Measurements from ENCODE around the gene FOXRED2. TPM values are rescaled to one million over a fixed set of nuclear protein-coding genes. Genes with fewer than 3 reads are reported as not detected.

FOXRED2 gene
- total and polyA plus RNA-seq, 2 experiments from 2014 or later, result 11.5 to 38.3 TPM

DNA sequence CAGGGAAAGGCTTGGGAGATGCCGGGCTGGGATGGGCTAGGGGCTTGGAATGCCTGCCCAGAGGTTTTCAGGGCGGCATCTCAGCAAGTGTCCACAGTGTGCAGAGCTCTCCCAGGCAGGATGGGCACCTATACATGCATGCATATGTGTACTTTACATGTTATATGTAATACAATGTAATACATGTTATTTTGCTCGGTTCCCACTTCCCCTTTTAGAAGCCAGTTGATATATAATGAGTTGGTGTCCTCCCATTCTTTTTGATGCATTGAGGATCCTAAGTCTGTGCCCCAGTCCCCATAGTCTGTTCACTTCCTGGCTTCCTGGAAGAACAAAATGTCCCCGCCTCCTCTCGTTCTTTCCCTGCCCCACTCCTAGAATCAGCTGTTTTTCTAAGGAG lies 42.2 kb upstream of the FOXRED2 start:
- Histone ChIP-seq H3K4me3 (no peak overlapping the region), H3K79me2 (replicated peaks; ENCODE audit: insufficient read depth) (no peaks in the 10 kb centered on the region), H3K4me1 (ENCODE audit: insufficient read depth) (peaks cover 14% of the 10 kb centered on the region), H3K27ac (ENCODE audit: low read depth) (no peak overlapping the region), H3F3A (replicated peaks; ENCODE audit: low read depth) (0 out of 2 replicates have a peak, but pooled peaks cover 3% of the 10 kb centered on the region), H3K36me3 (ENCODE audit: insufficient read depth) (no peaks in the 10 kb centered on the region), H2AFZ (peak overlapping the region; percentile 63), H3K27me3 (ENCODE audit: insufficient read depth) (no peaks in the 10 kb centered on the region), H4K20me1 (replicated peaks; ENCODE audit: insufficient read depth) (no peaks in the 10 kb centered on the region), H3K9me2 (ENCODE audit: insufficient read depth) (no peaks in the 10 kb centered on the region), H3K4me2 (no peak overlapping the region)
- Mint-ChIP-seq H3K9me3 (no peaks in the 10 kb centered on the region; the same call in 2 of the 3 replicates), H3K4me1 (peaks cover 30% of the 10 kb centered on the region), H3K27me3 (ENCODE audit: insufficient read depth, low read depth, poor library complexity) (peaks cover 9% of the 10 kb centered on the region), H3K36me3 (ENCODE audit: low read depth) (no peaks in the 10 kb centered on the region), H3K27ac (no peak overlapping the region), H3K4me3 (no peak overlapping the region)
- no peak for ATAC-seq
- DNase-seq (ENCODE audit: low spot score), result no peak
- TF ChIP-seq, protein P1, sequence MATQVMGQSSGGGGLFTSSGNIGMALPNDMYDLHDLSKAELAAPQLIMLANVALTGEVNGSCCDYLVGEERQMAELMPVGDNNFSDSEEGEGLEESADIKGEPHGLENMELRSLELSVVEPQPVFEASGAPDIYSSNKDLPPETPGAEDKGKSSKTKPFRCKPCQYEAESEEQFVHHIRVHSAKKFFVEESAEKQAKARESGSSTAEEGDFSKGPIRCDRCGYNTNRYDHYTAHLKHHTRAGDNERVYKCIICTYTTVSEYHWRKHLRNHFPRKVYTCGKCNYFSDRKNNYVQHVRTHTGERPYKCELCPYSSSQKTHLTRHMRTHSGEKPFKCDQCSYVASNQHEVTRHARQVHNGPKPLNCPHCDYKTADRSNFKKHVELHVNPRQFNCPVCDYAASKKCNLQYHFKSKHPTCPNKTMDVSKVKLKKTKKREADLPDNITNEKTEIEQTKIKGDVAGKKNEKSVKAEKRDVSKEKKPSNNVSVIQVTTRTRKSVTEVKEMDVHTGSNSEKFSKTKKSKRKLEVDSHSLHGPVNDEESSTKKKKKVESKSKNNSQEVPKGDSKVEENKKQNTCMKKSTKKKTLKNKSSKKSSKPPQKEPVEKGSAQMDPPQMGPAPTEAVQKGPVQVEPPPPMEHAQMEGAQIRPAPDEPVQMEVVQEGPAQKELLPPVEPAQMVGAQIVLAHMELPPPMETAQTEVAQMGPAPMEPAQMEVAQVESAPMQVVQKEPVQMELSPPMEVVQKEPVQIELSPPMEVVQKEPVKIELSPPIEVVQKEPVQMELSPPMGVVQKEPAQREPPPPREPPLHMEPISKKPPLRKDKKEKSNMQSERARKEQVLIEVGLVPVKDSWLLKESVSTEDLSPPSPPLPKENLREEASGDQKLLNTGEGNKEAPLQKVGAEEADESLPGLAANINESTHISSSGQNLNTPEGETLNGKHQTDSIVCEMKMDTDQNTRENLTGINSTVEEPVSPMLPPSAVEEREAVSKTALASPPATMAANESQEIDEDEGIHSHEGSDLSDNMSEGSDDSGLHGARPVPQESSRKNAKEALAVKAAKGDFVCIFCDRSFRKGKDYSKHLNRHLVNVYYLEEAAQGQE (IDR thresholded peaks at IDR 0.05; ENCODE audit: unreplicated experiment), result no peak
- TF ChIP-seq ZNF331 (CRISPR knock-in tag; IDR thresholded peaks at IDR 0.05; ENCODE audit: low read depth), result no peak
- TF ChIP-seq, protein P2, sequence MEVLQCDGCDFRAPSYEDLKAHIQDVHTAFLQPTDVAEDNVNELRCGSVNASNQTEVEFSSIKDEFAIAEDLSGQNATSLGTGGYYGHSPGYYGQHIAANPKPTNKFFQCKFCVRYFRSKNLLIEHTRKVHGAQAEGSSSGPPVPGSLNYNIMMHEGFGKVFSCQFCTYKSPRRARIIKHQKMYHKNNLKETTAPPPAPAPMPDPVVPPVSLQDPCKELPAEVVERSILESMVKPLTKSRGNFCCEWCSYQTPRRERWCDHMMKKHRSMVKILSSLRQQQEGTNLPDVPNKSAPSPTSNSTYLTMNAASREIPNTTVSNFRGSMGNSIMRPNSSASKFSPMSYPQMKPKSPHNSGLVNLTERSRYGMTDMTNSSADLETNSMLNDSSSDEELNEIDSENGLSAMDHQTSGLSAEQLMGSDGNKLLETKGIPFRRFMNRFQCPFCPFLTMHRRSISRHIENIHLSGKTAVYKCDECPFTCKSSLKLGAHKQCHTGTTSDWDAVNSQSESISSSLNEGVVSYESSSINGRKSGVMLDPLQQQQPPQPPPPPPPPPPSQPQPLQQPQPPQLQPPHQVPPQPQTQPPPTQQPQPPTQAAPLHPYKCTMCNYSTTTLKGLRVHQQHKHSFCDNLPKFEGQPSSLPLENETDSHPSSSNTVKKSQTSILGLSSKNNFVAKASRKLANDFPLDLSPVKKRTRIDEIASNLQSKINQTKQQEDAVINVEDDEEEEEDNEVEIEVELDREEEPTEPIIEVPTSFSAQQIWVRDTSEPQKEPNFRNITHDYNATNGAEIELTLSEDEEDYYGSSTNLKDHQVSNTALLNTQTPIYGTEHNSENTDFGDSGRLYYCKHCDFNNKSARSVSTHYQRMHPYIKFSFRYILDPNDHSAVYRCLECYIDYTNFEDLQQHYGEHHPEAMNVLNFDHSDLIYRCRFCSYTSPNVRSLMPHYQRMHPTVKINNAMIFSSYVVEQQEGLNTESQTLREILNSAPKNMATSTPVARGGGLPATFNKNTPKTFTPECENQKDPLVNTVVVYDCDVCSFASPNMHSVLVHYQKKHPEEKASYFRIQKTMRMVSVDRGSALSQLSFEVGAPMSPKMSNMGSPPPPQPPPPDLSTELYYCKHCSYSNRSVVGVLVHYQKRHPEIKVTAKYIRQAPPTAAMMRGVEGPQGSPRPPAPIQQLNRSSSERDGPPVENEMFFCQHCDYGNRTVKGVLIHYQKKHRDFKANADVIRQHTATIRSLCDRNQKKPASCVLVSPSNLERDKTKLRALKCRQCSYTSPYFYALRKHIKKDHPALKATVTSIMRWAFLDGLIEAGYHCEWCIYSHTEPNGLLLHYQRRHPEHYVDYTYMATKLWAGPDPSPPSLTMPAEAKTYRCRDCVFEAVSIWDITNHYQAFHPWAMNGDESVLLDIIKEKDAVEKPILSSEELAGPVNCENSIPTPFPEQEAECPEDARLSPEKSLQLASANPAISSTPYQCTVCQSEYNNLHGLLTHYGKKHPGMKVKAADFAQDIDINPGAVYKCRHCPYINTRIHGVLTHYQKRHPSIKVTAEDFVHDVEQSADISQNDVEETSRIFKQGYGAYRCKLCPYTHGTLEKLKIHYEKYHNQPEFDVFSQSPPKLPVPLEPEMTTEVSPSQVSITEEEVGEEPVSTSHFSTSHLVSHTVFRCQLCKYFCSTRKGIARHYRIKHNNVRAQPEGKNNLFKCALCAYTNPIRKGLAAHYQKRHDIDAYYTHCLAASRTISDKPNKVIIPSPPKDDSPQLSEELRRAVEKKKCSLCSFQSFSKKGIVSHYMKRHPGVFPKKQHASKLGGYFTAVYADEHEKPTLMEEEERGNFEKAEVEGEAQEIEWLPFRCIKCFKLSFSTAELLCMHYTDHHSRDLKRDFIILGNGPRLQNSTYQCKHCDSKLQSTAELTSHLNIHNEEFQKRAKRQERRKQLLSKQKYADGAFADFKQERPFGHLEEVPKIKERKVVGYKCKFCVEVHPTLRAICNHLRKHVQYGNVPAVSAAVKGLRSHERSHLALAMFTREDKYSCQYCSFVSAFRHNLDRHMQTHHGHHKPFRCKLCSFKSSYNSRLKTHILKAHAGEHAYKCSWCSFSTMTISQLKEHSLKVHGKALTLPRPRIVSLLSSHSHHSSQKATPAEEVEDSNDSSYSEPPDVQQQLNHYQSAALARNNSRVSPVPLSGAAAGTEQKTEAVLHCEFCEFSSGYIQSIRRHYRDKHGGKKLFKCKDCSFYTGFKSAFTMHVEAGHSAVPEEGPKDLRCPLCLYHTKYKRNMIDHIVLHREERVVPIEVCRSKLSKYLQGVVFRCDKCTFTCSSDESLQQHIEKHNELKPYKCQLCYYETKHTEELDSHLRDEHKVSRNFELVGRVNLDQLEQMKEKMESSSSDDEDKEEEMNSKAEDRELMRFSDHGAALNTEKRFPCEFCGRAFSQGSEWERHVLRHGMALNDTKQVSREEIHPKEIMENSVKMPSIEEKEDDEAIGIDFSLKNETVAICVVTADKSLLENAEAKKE (CRISPR knock-in tag; IDR thresholded peaks at IDR 0.05), result no peak
- TF ChIP-seq EZH2 (IDR thresholded peaks at IDR 0.05; ENCODE audit: low read depth, unreplicated experiment), result no peak
- TF ChIP-seq ZNF114 (CRISPR knock-in tag; IDR thresholded peaks at IDR 0.05), result no peak
- no peak for TF ChIP-seq STAT1 (IDR thresholded peaks at IDR 0.05; ENCODE audit: unreplicated experiment)
- TF ChIP-seq, protein P3, sequence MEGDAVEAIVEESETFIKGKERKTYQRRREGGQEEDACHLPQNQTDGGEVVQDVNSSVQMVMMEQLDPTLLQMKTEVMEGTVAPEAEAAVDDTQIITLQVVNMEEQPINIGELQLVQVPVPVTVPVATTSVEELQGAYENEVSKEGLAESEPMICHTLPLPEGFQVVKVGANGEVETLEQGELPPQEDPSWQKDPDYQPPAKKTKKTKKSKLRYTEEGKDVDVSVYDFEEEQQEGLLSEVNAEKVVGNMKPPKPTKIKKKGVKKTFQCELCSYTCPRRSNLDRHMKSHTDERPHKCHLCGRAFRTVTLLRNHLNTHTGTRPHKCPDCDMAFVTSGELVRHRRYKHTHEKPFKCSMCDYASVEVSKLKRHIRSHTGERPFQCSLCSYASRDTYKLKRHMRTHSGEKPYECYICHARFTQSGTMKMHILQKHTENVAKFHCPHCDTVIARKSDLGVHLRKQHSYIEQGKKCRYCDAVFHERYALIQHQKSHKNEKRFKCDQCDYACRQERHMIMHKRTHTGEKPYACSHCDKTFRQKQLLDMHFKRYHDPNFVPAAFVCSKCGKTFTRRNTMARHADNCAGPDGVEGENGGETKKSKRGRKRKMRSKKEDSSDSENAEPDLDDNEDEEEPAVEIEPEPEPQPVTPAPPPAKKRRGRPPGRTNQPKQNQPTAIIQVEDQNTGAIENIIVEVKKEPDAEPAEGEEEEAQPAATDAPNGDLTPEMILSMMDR (conservative IDR thresholded peaks at IDR 0.05; ENCODE audit: low read depth in 2 of 2), result no peak
- no peak for TF ChIP-seq CREB1 (CRISPR knock-in tag; IDR thresholded peaks at IDR 0.05; ENCODE audit: low read depth)
- TF ChIP-seq NANOG (IDR thresholded peaks at IDR 0.05; ENCODE audit: borderline replicate concordance), result no peak
- no peak for TF ChIP-seq JUNB (IDR thresholded peaks at IDR 0.05; ENCODE audit: unreplicated experiment)
- no peak for TF ChIP-seq POLR2AphosphoS5 (IDR thresholded peaks at IDR 0.05; ENCODE audit: low read depth)
- TF ChIP-seq EZH2phosphoT487 (IDR thresholded peaks at IDR 0.05; ENCODE audit: unreplicated experiment), result no peak
- TF ChIP-seq, protein P4, sequence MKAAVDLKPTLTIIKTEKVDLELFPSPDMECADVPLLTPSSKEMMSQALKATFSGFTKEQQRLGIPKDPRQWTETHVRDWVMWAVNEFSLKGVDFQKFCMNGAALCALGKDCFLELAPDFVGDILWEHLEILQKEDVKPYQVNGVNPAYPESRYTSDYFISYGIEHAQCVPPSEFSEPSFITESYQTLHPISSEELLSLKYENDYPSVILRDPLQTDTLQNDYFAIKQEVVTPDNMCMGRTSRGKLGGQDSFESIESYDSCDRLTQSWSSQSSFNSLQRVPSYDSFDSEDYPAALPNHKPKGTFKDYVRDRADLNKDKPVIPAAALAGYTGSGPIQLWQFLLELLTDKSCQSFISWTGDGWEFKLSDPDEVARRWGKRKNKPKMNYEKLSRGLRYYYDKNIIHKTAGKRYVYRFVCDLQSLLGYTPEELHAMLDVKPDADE (IDR thresholded peaks at IDR 0.05), result no peak

All from GM23338 (cell line).